Measurements from ENCODE around the gene WNK1.
"Not testable (repeated sequence)": the region's sequence is repeated elsewhere in the genome, so short reads cannot be mapped to it uniquely, and the experiment has no call there.

Gene WNK1

GRCh38 chr12:775973-776771 is 23.8 kb downstream of the WNK1 start:
- H3K27ac ChIP-seq: peak overlapping the region in 1 of 21 experiments; percentile 19
- H3K4me3 ChIP-seq: not testable (repeated sequence)

GRCh38 chr12:776772-777373 is 24.5 kb downstream of the WNK1 start:
- H3K4me3 ChIP-seq, H3K27ac ChIP-seq: not testable (repeated sequence)

- Histone ChIP-seq H3K4me3 (no peak overlapping the region), H3K27ac (peak overlapping the region in 1 of 21 experiments; percentile 16)
These were observed 25.2 kb downstream of the WNK1 start for GRCh38 chr12:777550-778047.

GRCh38 chr12:778615-779014 is 26.2 kb downstream of the WNK1 start:
- Histone ChIP-seq H3K27ac (peak overlapping the region in 3 of 21 experiments; percentile 16 to 64 (median 49)), H3K4me3 (no peak overlapping the region)

GRCh38 chr12:779745-780734 is 27.7 kb downstream of the WNK1 start:
- H3K4me3 ChIP-seq: no peak overlapping the region
- H3K27ac ChIP-seq: peak overlapping the region in 11 of 21 experiments; percentile 4 to 70 (median 31)

GRCh38 chr12:780750-781379 is 28.5 kb downstream of the WNK1 start:
- Histone ChIP-seq H3K27ac (peak overlapping the region in 7 of 21 experiments; percentile 4 to 70 (median 21)), H3K4me3 (no peak overlapping the region)

GRCh38 chr12:785706-786105 is 33.3 kb downstream of the WNK1 start:
- Histone ChIP-seq H3K4me3 (no peak overlapping the region), H3K27ac (no peak overlapping the region)

- Histone ChIP-seq H3K4me3 (no peak overlapping the region), H3K27ac (peak overlapping the region in 1 of 21 experiments; percentile 33)
These were observed 35.9 kb downstream of the WNK1 start for GRCh38 chr12:788288-788687.

GRCh38 chr12:788762-789161 is 36.4 kb downstream of the WNK1 start:
- not testable (repeated sequence) for H3K4me3 ChIP-seq
- H3K27ac ChIP-seq: peak overlapping the region in 1 of 21 experiments; percentile 33

- no peak overlapping the region for H3K4me3 ChIP-seq
- peak overlapping the region in 4 of 21 experiments; percentile 10 to 50 (median 28) for H3K27ac ChIP-seq
These were observed 37.6 kb downstream of the WNK1 start for GRCh38 chr12:789852-790563.

- Histone ChIP-seq H3K27ac (peak overlapping the region in 2 of 21 experiments; percentile 25 to 50), H3K4me3 (no peak overlapping the region)
These were observed 38.2 kb downstream of the WNK1 start for GRCh38 chr12:790608-791007.

GRCh38 chr12:793037-793436 is 40.7 kb downstream of the WNK1 start:
- no peak overlapping the region for H3K27ac ChIP-seq
- H3K4me3 ChIP-seq: no peak overlapping the region

GRCh38 chr12:793711-794110 is 41.3 kb downstream of the WNK1 start:
- no peak overlapping the region for H3K4me3 ChIP-seq
- H3K27ac ChIP-seq: no peak overlapping the region

GRCh38 chr12:795305-795704 is 42.9 kb downstream of the WNK1 start:
- H3K4me3 ChIP-seq: no peak overlapping the region
- peak overlapping the region in 1 of 21 experiments; percentile 16 for H3K27ac ChIP-seq

GRCh38 chr12:800401-800800 is 48.0 kb downstream of the WNK1 start:
- Histone ChIP-seq H3K27ac (peak overlapping the region in 1 of 21 experiments; percentile 12), H3K4me3 (no peak overlapping the region)

- Histone ChIP-seq H3K4me3 (no peak overlapping the region), H3K27ac (peak overlapping the region in 1 of 21 experiments; percentile 6)
These were observed 50.1 kb downstream of the WNK1 start for GRCh38 chr12:802242-803120.

GRCh38 chr12:805022-805632 is 52.7 kb downstream of the WNK1 start:
- H3K27ac ChIP-seq: no peak overlapping the region

More at GRCh38 chr12:805022-805632, 52.7 kb downstream of the WNK1 start:
- H3K4me3 ChIP-seq: no peak overlapping the region

All from skin epidermis (tissue), 12 donors.